ENCODE data around the gene SCIN.

SCIN gene

DNA sequence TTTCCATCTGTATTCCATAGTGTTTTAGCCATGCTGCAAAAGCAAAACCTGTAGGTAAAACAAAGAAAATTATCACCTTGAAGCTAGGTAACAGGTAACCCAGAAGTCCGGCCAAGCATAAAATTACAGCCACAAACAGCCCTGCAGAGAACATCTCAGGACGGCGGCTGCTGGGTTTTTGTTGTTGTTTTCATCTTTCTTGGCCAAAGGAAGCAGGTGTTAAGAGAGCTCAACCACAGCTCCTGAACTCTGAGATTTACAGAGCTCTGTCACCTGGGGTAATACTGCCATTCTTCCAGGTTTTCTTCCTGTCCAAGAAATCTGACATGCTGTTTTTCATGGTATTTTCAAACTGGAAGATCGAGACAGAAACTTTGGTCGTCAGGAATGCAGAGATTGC lies 847 bp upstream of the SCIN start:
- no peak for DNase-seq (ENCODE audit: low read depth)

DNA sequence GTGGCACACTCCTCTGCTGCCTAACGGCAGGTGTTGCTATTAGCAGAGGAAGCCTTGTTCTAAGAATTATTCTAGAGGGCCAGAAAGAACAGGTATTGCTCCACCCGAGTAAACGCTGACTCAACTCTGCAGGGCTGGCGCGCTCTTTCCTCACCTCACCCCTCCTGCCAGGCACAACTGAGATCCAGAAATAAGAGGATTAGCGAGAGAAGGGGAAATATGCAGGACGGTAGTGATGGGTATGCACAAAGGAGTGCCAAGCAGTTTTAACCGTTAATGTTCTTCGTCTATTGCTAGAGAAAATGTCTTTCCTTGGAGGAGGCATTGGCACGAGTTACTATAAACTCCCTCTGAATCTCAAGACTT lies 369 bp upstream of the SCIN start:
- DNase-seq (ENCODE audit: low read depth): no peak

DNA sequence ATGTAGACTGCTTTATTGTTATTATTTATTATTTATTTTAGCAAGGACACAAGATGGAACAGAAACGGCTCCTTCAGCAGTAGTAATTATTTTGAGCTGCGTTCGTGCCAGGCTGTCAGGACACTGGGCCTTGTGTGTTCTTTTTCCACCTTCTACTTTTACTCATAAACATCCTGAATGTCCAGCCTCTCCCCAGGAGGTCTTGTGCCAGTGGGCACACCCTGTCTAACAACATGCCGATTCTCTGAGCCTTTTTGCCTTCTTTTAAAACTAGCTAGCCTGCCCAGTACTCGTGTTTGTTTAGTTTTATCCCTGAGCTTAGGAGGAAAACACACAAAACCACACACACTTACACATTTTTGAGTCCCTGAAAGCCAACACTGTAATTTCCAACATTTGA lies 1.2 kb downstream of the SCIN start:
- no peak for DNase-seq (ENCODE audit: low read depth)

DNA sequence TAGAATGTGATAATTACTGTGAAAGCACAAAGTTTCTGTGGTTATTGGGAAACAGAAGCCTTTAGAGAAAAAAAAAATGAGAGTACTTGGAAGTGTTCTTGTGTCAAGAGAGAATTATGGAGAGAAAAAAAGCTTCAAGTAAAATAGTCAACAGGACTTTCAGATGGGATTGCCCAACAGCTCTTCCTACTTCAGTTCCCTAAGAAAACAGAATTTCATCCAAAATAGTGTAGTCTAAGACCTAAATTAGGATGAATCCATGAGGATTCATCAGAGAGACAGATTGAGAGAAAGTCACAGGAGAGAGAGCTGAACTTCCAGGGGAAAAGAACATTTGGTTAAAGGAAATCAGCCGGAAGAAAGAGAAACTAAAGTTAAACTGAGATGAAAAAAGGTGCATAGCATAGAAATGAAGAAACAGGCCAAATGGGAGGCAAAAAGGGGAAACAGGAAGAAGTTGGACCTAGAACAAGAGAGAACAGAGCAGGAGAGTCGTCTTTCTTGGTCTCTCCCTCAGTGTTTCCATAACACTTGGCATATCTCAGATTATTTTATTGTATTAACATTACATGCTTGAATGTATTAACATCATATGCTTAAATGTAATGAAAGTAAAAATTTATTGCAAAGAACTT lies 2.5 kb downstream of the SCIN start:
- no peak for DNase-seq (ENCODE audit: low read depth)

DNA sequence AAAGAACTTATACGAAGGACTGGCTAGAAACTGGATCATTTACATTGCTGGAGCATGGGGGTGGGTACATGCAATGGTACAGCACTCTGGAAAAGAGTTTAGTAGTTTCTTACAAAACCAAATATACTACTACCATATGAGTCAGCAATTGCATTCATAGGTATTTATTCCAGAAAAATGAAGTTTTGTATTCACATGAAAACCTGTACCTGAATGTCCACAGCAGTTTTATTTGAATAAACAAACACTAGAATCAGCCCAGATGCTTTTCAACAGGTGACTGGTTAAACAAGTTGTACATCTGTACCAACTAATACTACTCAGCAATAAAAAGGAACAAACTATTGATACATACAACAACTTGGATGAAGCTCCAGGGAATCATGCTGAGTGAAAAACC lies 3.4 kb downstream of the SCIN start:
- DNase-seq (ENCODE audit: low read depth): no peak

DNA sequence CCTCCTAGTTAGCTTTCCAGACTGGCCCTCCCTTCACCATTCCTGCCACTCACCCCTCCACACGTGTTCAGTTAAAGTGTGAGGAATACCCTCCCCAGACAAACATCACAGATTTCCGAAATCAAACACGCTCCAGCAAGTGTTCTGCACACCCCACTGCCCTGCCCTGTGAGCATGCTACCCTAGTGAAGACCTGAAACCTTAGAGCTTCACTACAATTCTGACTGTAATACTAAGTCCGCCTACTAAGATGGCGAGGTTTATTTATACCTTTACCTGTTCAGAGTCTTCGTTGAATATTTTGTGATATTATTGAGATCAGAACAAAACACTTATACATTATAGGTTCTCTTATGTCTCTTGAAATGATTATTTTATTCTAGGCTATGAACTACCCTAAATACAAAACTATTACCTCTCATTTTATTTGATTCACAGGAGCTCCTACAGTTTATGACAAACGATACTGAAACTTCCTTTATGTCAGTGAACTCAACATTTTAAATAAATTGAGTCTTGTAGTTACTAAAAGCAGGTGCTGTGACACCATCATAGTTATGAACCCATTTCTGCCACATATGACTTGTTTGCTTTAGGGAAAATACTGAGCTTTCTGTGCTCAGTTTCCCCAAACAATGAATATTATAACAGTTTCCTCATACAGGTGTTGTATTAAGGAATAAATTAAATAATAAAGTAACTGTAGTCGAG lies 8.6 kb downstream of the SCIN start:
- no peak for DNase-seq (ENCODE audit: low read depth)

DNA sequence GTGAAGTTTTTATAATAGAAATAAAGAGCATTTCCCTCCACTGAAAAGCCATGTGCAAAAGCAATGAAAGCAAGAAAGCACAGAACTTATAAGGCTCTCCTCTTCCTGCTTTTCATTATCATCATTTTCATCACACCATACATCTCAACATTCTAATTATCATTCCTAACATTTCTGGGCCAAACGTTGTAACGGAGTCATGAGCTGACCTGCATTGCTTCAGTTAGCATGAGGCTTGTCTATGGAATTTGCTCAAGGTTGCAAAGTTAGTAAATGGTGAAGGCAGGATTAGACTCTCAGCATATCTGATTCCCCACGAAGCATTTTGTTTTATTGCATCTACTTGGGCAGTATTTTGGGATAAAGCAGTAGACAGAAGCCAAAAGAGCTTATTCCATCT lies 11.4 kb downstream of the SCIN start:
- no peak for DNase-seq (ENCODE audit: low read depth)

DNA sequence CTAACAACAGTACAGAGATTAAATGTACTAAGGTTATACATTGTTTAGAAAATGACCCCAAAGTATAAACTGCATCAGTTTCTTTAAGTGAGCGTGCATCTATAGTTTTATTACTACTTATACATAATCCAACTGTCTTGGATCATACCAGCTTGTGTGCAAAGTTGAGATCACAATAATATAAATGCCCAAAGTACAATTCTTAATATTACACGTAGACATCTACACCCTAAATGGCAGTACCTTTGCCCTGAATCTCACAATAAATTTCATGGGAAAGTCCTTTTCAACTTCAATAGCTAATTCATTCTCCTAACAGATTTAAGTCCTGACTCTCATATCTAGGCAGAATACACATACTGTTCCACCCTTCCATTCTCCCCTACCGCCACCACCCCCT lies 11.8 kb downstream of the SCIN start:
- DNase-seq (ENCODE audit: low read depth): no peak

DNA sequence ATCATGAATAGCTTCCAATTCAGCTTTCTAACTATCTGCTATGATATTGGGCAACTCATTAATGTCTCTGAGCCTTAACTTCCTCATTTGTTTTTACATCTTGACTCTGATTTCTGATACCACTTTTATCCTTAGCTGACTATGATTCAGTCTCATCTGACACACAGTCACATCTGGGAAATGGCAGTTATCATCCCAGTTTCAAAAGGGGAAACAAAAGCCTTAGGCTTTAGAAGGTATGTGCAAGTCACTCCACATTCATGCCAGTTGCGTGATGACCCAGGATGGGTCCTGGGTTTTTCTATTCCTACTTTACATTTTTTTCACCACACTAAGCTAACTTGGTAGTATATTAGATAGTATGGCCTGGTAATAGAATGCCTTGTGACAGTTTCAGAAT lies 12.7 kb downstream of the SCIN start:
- DNase-seq (ENCODE audit: low read depth): no peak

DNA sequence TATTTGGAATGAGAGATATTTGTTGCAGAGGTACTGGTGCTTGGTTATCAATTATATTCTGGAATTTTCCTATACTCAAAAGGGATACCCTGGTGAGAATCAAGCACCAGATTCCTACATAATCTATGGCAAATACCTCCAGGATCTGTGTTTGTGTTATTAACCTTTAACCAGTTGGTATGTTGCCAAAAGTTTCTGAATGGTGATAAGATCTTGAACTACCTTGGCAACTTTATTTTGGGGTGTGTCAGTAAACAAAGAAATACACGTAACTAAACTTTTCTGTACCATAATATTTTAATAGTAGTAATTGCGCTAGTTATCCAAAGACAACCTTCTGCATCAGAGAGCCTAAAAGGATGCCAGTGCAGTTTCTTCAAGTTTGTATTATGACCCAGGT lies 13.4 kb downstream of the SCIN start:
- no peak for DNase-seq (ENCODE audit: low read depth)

DNA sequence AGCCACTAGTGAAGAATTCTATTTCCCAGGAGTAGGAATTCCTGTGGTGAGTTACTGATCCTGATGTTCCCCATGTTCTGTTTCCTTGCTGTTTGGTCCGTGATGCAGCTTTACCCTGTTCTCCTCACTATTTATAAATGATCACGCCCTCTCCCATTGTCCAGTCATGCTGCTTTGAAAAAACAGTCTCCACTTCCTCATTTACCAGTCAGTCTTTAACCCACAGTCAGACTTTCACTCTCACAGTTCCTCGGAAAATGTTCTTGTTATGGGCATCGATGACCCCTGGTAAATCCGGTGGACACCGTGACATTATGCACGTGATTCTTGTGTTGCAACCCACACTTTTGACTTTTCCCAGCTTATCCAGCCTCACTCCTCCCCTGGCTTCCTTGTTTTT lies 14.4 kb downstream of the SCIN start:
- no peak for DNase-seq (ENCODE audit: low read depth)

DNA sequence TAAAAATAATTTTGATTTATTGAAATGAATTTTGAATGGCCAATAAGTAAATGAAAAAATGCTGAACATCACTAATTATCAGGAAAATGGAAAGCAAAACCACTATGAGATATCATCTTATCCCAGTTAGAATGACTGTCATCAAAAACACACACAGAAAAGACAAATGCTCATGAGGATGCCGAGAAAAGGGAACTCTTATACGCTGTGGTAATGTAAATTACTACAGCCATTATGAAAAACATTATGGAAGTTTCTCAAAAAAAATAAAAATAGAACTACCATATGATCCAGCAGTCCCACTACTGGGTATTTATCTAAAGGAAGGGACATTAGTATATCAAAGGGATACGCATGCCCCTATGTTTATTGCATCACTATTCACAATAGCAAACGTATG lies 15.8 kb downstream of the SCIN start:
- no peak for DNase-seq (ENCODE audit: low read depth)

DNA sequence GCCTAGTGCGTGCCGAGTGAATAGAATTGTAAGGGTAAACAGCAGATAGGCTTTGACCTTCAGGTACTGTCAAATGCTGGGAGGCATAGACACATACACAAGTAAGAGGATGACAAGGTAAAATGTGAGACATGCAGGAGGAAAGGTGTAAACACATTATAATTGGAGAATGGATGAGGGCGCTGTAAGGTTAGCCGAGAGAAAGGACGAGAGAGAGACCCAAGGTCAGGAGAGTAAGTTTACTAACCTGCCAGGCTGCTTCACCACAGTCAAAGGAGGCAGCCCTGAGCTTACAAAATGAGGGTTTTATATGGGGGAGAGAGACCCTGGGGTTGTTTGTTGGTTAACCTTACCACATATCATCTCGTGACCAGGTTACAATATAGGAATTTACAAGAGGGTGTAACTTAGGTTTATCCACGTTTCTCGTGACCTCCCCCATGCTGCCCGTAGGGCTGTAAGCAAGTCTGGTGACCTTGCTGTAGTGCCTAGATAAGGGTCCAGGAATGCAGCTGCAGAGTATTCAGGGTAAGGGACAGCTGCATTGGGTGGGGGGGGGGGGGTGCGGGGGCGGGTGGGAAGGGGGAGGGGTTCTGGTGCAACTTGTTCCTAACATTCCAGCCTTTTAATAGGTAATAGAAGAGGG lies 17.9 kb downstream of the SCIN start:
- DNase-seq (ENCODE audit: low read depth): no peak

DNA sequence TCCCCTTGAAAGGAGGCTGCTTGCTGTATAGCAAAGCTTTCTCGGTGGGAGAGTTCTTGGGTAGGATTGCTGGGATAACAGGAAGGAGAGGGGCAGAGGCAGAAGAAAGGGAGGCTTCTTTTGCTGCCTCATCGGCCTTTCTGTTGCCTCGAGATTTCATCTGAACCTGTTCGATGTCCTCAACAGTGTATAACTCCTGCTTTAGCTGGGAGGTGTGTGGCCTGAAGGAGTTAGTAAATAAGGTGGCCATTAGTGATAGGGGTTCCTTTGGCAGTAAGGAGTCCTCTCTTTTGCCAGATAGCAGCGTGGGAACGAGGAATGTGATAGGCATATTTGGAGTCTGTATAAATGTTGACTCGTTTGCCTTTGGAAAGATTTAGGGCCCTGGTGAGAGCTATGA lies 20.0 kb downstream of the SCIN start:
- no peak for DNase-seq (ENCODE audit: low read depth)

DNA sequence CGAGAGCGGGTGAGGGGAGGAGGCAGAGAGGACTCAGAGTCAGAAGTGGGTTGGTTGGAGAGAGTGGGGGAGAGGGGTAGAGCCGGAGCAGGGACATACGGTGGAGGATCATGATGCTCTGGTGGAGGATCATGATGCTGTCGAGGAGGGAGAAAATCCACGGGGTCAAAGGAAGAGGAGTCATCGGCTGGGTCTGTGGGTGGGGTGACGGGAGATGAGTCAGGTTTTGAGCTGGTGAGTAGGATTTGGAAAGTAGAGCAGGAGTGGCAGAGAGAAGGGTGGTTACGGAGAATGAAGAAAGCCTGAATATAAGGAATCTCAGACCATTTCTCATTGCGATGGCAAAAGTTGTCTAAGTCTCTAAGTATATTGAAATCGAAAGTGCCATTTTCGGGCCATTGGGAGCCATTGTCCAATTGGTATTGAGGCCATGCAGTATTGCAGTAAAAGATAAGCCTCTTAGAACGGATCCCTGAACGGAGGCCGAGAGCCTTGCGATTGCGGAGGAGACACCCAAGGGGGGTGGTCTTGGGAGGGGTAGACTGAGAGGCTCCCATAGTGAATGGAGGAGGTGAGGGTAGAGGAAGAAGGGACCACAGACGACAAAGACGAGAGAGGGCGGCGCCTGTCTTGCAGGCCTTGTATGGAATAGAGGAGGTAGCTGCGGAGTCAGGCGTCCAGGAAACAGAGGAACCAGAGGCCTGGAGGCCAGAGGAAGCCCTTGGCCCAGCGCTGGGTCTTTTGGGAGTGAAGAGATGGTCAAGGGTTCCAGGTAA lies 23.8 kb downstream of the SCIN start:
- no peak for DNase-seq (ENCODE audit: low read depth)

DNA sequence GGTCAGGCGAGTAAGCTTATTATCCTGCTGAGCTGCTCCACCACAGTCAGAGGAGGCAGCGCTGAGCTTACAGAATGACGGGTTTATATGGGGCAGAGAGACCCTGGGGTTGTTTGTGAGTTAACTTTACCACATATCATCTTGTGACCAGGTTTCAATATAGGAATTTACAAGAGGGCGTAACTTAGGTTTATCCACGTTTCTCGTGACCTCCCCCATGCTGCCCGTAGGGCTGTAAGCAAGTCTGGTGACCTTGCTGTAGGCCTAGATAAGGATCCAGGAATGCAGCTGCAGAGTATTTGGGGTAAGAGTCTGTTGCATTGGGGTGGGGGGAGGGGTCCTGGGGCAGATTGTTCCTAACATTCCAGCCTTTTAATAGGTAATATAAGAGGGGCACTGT lies 24.6 kb downstream of the SCIN start:
- no peak for DNase-seq (ENCODE audit: low read depth)

DNA sequence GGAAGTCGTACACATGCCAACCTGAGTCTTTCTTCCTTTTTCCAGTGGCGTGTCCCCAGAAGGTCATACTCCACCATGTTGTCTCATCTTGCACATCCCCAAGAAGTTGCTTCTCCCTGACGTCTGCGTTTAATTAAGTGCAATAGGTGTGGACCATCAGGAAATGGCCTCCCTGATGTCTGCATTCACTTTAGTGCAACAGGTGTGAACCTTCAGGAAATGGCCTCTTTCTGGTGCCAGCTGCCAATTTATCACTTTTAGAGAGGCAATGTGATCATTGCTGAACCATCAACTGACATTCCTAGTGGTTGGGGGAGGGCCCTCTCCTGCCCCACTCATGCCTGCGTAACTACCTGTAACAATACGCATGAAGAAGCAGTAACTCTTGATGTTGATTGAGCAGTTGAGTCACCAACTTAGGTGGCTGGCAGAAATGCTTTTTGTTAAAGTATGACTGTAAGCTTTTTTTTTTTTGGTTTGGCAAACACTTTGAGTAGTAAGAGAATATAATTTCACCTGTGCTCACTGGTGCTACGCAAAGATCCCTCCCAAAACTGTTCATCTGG lies 25.8 kb downstream of the SCIN start:
- no peak for DNase-seq (ENCODE audit: low read depth)

DNA sequence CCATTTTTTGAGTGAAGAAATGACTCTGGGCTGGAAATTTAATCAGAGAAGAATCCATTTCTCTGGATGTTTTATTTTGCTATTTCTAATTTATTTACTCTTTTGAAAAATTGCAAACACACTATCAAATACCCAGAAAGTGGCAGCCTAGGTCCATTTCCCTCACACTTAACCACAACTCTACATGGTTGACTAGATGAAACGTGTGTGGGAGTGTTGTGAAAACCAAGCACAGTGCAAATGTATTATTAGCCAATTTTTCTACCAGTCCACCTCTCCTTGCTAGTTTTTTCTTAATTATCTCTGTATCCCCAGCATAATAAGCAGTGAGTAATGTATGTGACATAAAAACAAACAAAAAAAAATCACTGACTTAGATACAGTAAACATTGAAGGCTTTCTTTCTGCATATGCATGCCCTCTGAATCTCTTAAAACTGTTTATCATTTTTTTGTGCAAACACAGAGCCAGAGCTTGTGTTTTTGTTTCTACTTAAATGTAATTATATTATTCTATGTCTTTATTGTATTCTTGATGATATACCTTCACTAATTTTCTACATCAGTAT lies 30.9 kb downstream of the SCIN start:
- no peak for DNase-seq (ENCODE audit: low read depth)

DNA sequence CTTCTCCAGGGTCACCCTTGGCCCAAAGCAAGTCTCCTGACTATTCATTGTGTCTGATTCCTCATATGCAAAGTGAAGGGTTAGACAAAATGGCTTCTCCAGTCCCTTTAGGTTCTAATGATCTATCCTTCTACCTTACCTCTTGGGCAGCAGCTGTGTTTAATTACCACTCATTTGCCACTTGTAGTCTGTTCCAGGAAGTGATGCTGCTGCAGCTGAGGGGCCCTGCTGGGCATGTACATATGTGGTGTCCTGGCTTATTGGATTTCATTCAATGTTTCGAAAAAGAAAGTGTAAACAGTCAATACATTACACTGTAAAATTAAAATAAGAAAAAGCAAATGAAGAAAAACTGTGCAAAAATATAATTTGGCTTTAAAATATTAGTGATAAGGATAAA lies 36.6 kb downstream of the SCIN start:
- DNase-seq (ENCODE audit: low read depth): no peak

DNA sequence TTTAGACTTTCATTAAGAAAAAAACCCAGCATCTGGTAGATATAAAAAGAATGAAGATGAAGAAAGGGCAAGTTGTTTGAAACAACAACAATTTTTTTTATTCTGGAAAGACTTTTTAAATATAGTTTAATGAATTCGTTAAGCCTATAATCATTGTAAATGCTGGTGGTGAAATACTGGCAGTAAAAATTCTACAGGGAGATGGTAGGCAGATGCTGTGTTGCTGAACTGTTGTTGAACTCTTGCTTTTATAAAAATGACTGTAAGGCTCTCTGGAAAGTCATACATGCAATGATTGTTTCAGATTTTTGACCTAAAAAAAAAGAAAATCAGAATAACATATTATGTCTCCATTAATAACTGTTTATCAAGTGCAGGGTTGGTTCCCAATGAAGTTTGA lies 39.0 kb downstream of the SCIN start:
- no peak for DNase-seq (ENCODE audit: low read depth)

DNA sequence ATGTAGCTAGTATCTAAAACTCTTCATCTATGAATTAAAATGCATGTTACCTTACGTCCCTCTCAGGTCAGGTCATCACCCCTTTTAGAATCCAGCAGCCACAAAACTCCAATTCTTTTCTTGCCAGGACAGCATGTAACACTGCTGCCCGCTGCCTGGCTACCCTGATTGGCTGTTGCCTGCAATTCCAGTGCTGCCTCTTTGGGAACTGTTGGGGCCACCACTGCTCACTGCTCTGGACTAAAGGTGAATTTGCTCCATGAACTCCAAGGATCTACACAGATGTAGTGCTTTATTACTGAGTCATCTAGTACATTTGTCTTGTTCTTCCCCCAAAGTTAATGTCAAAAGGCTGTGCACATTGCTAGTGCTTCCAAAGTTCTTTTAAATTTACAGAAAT lies 40.4 kb downstream of the SCIN start:
- DNase-seq (ENCODE audit: low read depth): no peak

DNA sequence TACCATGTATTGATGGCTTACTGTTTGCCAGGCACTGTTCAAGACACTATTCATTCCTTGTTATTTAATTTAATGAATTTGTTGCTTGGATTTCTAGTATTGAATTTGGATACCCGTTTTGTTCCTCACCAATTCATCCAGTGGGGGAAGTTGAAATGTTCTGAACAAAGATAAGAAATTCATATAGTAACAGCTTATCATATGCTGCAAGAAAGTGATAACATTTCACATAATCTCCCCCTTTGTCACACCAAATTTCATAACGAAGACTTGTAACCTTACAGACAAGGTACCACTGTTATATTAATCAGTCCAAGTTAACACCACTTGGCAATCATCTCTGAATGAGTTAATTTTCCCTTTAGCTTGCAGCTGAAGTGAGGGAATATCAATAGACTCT lies 42.1 kb downstream of the SCIN start:
- DNase-seq (ENCODE audit: low read depth): no peak

Data from activated T-helper 9 cell treated with anti-CD3 and anti-CD28 coated beads, Interleukin-2, amount 50 U/mL, for 16 hours (primary cell).